M059J (cell line): ENCODE results near the gene TFE3. TPM values are rescaled to one million over a fixed set of nuclear protein-coding genes. Genes with fewer than 3 reads are reported as not detected.

ENCODE experiments used
- DNase-seq: peaks from one replicate; pipeline ENCODE4 v3.0.0-alpha.2; 2012; ENCODE audit warnings: low read depth
- total RNA-seq: library from RNA; depleted of rRNA; stranded (reverse); fragments of >200 nt; shearing (Covaris generic); gene quantifications from 2 replicates; pipeline ENCODE4 v1.2.3, GENCODE V29; 2014

Gene TFE3
- total RNA-seq, 1 experiment from 2014 or later: 71.6 TPM

- no peak for DNase-seq
Measured at GRCh38 chrX:49061490-49061889, 18.3 kb upstream of the TFE3 start.

GRCh38 chrX:49060914-49061313 is 17.8 kb upstream of the TFE3 start:
- DNase-seq: no peak

- no peak for DNase-seq
Measured at GRCh38 chrX:49059681-49060085, 16.5 kb upstream of the TFE3 start.

GRCh38 chrX:49059201-49059600 is 16.0 kb upstream of the TFE3 start:
- no peak for DNase-seq

GRCh38 chrX:49058794-49059193 is 15.6 kb upstream of the TFE3 start, which contains the start of gene CCDC120:
TSS of gene CCDC120 (plus strand) at chrX:49058999. CDS start at chrX:49062042, 3,043 bp downstream.
- no peak for DNase-seq

- DNase-seq: no peak
Measured at GRCh38 chrX:49054073-49054762, 11.1 kb upstream of the TFE3 start.

GRCh38 chrX:49053223-49054072 is 10.3 kb upstream of the TFE3 start:
- DNase-seq: peak; percentile 65

- DNase-seq: no peak
Measured at GRCh38 chrX:49043987-49044281, 777 bp upstream of the TFE3 start.

- peak; percentile 26 for DNase-seq
Measured at GRCh38 chrX:49042581-49043219, 457 bp downstream of the TFE3 start.

GRCh38 chrX:49041744-49042580 is 1.2 kb downstream of the TFE3 start:
- peak; percentile 83 for DNase-seq

- peak; percentile 54 for DNase-seq
Measured at GRCh38 chrX:49040376-49040955, 2.7 kb downstream of the TFE3 start.

GRCh38 chrX:49039598-49040375 is 3.4 kb downstream of the TFE3 start:
- DNase-seq: peak; percentile 97

GRCh38 chrX:49037883-49038475 is 5.2 kb downstream of the TFE3 start:
- peak; percentile 51 for DNase-seq

- DNase-seq: no peak
Measured at GRCh38 chrX:49030283-49030682, 12.9 kb downstream of the TFE3 start.

GRCh38 chrX:49029876-49030275 is 13.3 kb downstream of the TFE3 start:
- peak; percentile 15 for DNase-seq

- DNase-seq: no peak
Measured at GRCh38 chrX:49019599-49020249, 23.4 kb downstream of the TFE3 start.

GRCh38 chrX:49019050-49019449 is 24.1 kb downstream of the TFE3 start:
- DNase-seq: no peak

- no peak for DNase-seq
Measured at GRCh38 chrX:49003696-49004095, 39.5 kb downstream of the TFE3 start.

GRCh38 chrX:49002091-49002935 is 40.8 kb downstream of the TFE3 start, which contains the start of gene GRIPAP1:
TSS of gene GRIPAP1 (minus strand) at chrX:49002264. CDS start at chrX:49002229, 35 bp downstream.
- DNase-seq: peak; percentile 93
